ENCODE data around the gene FAM43B. TPM values are rescaled to one million over a fixed set of nuclear protein-coding genes. Genes with fewer than 3 reads are reported as not detected.

FAM43B gene
- total RNA-seq (not detected), total RNA-seq (0 to 0.10 (median 0) reads per million in 172 experiments)
- not detected for polyA plus RNA-seq (2013, experiment 1 of 2)
- 0.03 TPM for polyA plus RNA-seq (2013, experiment 2 of 2)

- H3K4me3 ChIP-seq (ENCODE audit: low read length), result no peak within 1 kb of the TSS
- H3K9me3 ChIP-seq (ENCODE audit: control insufficient read depth in 1 of 2, insufficient read depth in 1 of 2, low read length in 2 of 2), result peaks cover 0 to 15% of the 10 kb centered on the region in 2 experiments
- intact Hi-C loops (cut with DNase I, micrococcal nuclease), result no loop called here
- Mint-ChIP-seq H3K4me3 (no peak within 1 kb of the TSS), H3K36me3 (ENCODE audit: low read depth) (no peaks in the 10 kb centered on the region), H3K9me3 (no peaks in the 10 kb centered on the region), H3K4me1 (ENCODE audit: low read depth) (no peaks in the 10 kb centered on the region), H3K27me3 (peaks cover 41% of the 10 kb centered on the region), H3K27ac (no peak within 1 kb of the TSS)
- no peak for TF ChIP-seq CTCF (IDR thresholded peaks at IDR 0.05)
- H3K36me3 ChIP-seq (ENCODE audit: insufficient read depth, low read length), result no peaks in the 10 kb centered on the region
- CTCF ChIA-PET, result no interaction called here
- DNase-seq (no peak), ATAC-seq (ENCODE audit: poor library complexity) (no peak)
- no peak within 1 kb of the TSS for H3K27ac ChIP-seq (ENCODE audit: low read depth in 1 of 2, low read length in 2 of 2)
- POLR2A ChIA-PET, result no interaction called here
- H3K27me3 ChIP-seq (ENCODE audit: control insufficient read depth in 1 of 2, insufficient read depth in 2 of 2, low read length in 2 of 2), result peaks cover 31 to 50% of the 10 kb centered on the region in 2 experiments
- H3K4me1 ChIP-seq (ENCODE audit: insufficient read depth, low read length), result no peaks in the 10 kb centered on the region
Observed at GRCh38 chr1:20551945-20552727, at the start of gene FAM43B. Gene FAM43B, plus strand, starts transcription at chr1:20552573. Its CDS starts 401 bp downstream, at chr1:20552974.

GRCh38 chr1:20505488-20505887, 46.9 kb upstream of the FAM43B start:
- peak overlapping the region; percentile 86 for H3K4me3 Mint-ChIP-seq
- ChIA-PET POLR2A (no interaction called here), CTCF (no interaction called here)
- H3K4me1 Mint-ChIP-seq (ENCODE audit: low read depth), result peaks cover 30% of the 10 kb centered on the region
- no peak overlapping the region for H3K27ac Mint-ChIP-seq
- H3K4me3 ChIP-seq (ENCODE audit: low read length), result no peak overlapping the region
- intact Hi-C loops (cut with DNase I, micrococcal nuclease), result loop anchor here in 1 of 2 experiments (5.0 kb wide), 3 partner anchors 672 to 1298 kb away; partner anchors contain the start of genes EIF4G3, EMC1 and MRTO4
- ATAC-seq (ENCODE audit: poor library complexity) (no peak), DNase-seq (no peak)
- peaks cover 37% of the 10 kb centered on the region for H3K36me3 ChIP-seq (ENCODE audit: insufficient read depth, low read length)
- no peaks in the 10 kb centered on the region for H3K27me3 Mint-ChIP-seq
- peaks cover 25% of the 10 kb centered on the region for H3K4me1 ChIP-seq (ENCODE audit: insufficient read depth, low read length)
- peaks cover 51% of the 10 kb centered on the region for H3K36me3 Mint-ChIP-seq (ENCODE audit: low read depth)
- no peak overlapping the region for H3K27ac ChIP-seq (ENCODE audit: low read depth in 1 of 2, low read length in 2 of 2)
- H3K27me3 ChIP-seq (ENCODE audit: control insufficient read depth in 1 of 2, insufficient read depth in 2 of 2, low read length in 2 of 2), result no peaks in the 10 kb centered on the region
- H3K9me3 Mint-ChIP-seq, result no peaks in the 10 kb centered on the region
- no peak for TF ChIP-seq CTCF (IDR thresholded peaks at IDR 0.05)
- H3K9me3 ChIP-seq (ENCODE audit: control insufficient read depth in 1 of 2, insufficient read depth in 1 of 2, low read length in 2 of 2), result no peaks in the 10 kb centered on the region

GRCh38 chr1:20507248-20507563, 45.2 kb upstream of the FAM43B start:
- ChIA-PET POLR2A (interaction anchor here (1.3 kb wide), 3 partner anchors 14 to 127 kb away, joined by 4 to 10 read pairs (median 10); partner anchors contain the start of genes CAMK2N1 and PINK1), CTCF (no interaction called here)
- Histone ChIP-seq H3K4me1 (ENCODE audit: insufficient read depth, low read length) (peaks cover 25% of the 10 kb centered on the region), H3K4me3 (ENCODE audit: low read length) (peak overlapping the region; percentile 100), H3K36me3 (ENCODE audit: insufficient read depth, low read length) (peaks cover 20% of the 10 kb centered on the region), H3K27ac (ENCODE audit: low read depth in 1 of 2, low read length in 2 of 2) (peak overlapping the region; percentile 93 to 98), H3K9me3 (ENCODE audit: control insufficient read depth in 1 of 2, insufficient read depth in 1 of 2, low read length in 2 of 2) (no peaks in the 10 kb centered on the region), H3K27me3 (ENCODE audit: control insufficient read depth in 1 of 2, insufficient read depth in 2 of 2, low read length in 2 of 2) (no peaks in the 10 kb centered on the region)
- DNase-seq (no peak), ATAC-seq (ENCODE audit: poor library complexity) (peak; percentile 59)
- H3K27ac Mint-ChIP-seq, result peak overlapping the region; percentile 83
- peaks cover 30% of the 10 kb centered on the region for H3K4me1 Mint-ChIP-seq (ENCODE audit: low read depth)
- no peak for TF ChIP-seq CTCF (IDR thresholded peaks at IDR 0.05)
- peak overlapping the region; percentile 86 for H3K4me3 Mint-ChIP-seq
- H3K36me3 Mint-ChIP-seq (ENCODE audit: low read depth), result peaks cover 34% of the 10 kb centered on the region
- peaks cover 11% of the 10 kb centered on the region for H3K27me3 Mint-ChIP-seq
- H3K9me3 Mint-ChIP-seq, result no peaks in the 10 kb centered on the region
- intact Hi-C loops (cut with DNase I, micrococcal nuclease), result loop anchor here in 1 of 2 experiments (5.0 kb wide), 3 partner anchors 670 to 1300 kb away; partner anchors contain the start of genes EIF4G3, EMC1 and MRTO4

Measured in CD4-positive, alpha-beta T cell (primary cell).